ENCODE results near the gene SAMD5.

SAMD5 gene

DNA sequence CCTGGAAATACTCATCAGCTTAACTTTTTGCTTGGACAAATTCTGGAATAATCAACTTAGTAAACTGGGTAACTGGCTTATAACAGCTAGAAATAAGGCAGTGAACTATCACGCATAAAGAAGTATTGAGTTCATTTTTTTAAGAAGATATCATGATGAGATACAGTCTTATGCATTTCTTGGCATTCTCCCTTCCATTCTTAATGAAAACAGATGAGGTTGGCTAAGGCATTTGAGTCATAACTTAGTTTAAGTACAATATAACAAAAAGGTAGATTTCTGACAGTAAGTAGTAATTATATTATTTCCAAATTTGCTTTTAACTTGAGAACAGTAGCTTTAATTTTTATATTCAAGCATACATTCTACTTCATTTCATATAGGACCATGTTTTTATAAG, 56.1 kb downstream of the SAMD5 start:
- DNase-seq (ENCODE audit: low read depth in 2 of 3, low spot score in 1 of 3) = no peak

DNA sequence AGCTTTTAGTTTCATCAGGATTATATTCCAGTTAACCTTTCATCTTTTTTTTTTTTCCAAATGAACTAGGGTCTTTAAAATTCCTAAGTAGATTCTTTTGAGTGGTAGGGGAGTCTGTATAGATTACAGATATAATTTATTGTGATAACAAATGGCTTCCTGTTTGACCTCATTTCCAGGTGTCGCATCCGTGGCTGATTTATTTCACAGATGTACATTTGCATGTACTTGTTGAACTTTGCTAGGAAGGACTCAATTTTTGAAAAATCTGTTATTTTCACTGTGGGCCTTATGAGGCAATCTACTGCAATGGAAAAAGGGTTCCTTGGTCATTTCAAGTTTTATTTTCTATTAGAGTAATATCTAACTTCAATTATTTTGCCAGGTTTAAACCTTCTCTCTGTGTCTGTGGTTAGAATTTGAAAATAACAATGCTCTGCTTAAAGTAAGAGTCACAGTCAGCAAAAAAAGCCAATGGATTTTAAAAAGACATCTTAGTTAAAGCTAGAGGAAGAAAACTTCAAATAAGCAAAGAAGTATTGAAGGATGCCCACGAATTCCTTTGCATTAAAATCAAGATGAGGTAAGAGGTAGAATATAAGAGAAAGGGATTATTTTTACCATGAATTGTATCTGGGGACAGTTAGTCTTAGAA, 57.9 kb downstream of the SAMD5 start:
- DNase-seq (ENCODE audit: low read depth in 2 of 3, low spot score in 1 of 3) = no peak

GRCh38 chr6:147567141-147567805, 58.8 kb downstream of the SAMD5 start:
- no peak for DNase-seq (ENCODE audit: low read depth in 2 of 3, low spot score in 1 of 3)

DNA sequence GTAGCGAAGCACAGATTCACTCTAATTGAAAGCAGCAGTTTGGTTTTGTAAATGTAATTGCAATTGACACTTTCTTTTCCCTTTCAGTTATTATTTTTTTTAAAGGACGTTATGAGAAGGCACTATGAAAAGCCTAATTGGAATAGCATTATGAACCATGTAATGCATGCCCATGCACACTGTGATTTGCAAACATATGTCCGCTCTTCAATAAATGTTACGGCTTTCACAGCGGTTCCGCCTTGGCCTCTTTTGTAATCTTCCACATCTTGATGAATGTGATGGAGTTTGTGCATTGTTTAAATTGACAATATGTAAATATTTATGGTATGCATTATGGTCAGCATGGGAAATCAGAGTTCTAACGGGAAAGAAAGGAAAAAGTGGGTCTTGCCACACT, 61.3 kb downstream of the SAMD5 start:
- DNase-seq (ENCODE audit: low read depth in 2 of 3, low spot score in 1 of 3) = no peak

DNA sequence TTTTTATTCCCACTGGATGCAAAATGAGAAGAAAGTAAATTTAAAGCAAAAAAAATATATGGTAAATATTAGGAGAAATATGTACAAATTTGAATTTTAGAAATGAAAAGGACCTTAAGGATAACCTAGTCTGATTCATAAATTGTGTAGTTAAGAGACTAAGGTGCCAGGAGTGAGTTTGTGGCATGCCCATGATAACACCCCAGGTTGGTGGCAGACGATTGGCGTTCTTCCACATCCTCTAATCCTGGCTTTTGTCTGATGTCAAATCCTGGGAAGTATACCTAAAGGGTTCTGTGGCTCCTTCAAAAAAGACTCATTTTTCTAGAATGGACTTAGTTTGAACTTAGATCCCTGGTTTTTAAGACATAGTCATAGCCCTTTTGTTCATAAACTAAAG, 62.2 kb downstream of the SAMD5 start:
- no peak for DNase-seq (ENCODE audit: low read depth in 2 of 3, low spot score in 1 of 3)

DNA sequence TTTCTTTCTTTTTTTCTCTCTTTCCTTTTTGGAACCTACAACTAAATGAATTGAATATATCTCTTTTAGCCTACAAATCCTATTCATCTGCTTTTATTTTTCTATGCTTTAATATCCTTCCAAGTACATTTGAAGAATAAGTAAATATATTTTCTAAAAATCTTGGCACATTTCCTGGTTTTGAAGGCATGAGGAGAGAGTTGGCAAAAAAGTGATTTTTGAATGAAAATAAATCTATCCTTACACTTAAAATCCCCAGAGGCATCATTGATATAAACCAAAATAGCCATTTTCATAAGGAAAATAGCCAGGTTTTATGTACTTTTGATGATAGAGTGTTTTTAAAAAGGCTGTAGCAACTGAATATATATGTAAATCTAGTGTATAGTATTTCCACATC, 69.0 kb downstream of the SAMD5 start:
- no peak for DNase-seq (ENCODE audit: low read depth in 2 of 3, low spot score in 1 of 3)

DNA sequence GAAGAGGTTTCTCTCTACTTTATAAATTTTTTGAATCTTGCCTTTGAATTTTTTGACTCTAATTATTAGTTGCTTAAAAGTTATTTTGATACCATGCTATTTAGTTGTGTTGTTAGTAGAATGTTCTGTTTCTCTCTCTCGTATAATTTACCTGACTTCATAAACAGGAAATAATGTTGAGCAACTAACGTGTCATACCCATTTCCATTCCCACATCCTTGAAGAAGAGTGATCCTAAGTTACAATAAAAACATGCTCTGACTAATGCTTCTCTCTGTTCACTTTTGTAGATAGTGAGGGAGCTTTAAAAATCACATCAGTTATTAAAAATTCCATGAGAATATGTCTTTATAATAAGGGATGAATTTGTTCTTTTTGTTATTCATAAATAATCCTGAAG, 69.7 kb downstream of the SAMD5 start:
- no peak for DNase-seq (ENCODE audit: low read depth in 2 of 3, low spot score in 1 of 3)

DNA sequence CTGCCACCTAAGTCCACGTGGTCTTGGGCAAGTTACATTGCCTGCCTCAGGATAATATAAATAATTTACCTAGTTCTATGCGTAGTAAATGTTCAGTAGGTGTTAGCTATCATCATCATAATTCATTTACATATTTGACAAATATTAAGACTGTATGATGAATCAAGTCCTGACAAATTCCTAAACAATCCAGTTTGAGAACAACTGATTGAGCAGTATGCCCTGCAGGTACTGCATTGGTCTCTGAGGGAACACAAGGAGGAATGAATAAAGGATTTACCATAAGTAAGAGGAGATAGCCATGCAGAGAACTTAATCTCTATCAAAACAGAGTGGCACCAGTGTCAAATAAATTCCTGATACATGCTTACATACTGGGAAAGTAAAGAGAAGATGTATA, 70.4 kb downstream of the SAMD5 start:
- DNase-seq (ENCODE audit: low read depth in 2 of 3, low spot score in 1 of 3) = no peak

GRCh38 chr6:147579667-147580066, 71.2 kb downstream of the SAMD5 start:
- DNase-seq (ENCODE audit: low read depth in 2 of 3, low spot score in 1 of 3) = no peak

DNA sequence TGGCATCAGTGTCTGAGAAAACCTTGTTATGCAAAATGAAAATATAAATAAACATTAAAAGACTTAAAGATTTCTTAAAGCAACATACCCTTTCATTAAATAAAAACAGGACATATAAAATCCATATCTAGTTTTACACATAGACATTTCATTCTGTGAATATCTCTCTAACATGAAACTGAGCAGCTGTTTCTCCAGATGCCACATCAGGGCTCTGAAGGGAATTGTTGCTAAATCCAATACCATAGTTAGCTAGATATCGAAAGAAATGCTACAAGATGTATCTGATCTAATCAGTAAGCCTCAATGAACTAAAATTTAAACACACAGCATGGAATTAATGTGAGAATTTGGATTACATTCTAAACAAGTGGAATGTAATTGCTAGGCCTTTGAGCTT, 74.5 kb downstream of the SAMD5 start:
- DNase-seq (ENCODE audit: low read depth in 2 of 3, low spot score in 1 of 3) = no peak

DNA sequence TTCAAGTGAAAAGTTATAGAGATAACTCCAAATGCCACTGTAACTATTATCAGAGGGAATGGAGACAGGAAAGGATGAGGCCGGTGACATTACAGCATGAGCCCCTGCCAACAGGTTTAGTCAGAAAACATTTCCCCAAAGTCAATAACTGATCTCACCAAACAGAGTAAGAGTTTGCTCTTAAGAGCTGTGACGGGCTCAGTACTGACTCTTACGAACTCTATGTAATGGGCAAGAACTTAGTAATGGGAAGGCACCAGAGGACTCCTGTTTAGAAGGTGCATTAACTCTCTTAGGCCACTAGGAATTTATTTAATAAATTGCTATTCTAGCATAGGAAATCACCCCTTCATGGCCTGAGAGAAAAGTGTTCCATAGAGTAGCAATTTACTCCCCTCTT, 76.8 kb downstream of the SAMD5 start:
- DNase-seq (ENCODE audit: low read depth in 2 of 3, low spot score in 1 of 3) = no peak

GRCh38 chr6:147586044-147586443, 77.6 kb downstream of the SAMD5 start:
- no peak for DNase-seq (ENCODE audit: low read depth in 2 of 3, low spot score in 1 of 3)

DNA sequence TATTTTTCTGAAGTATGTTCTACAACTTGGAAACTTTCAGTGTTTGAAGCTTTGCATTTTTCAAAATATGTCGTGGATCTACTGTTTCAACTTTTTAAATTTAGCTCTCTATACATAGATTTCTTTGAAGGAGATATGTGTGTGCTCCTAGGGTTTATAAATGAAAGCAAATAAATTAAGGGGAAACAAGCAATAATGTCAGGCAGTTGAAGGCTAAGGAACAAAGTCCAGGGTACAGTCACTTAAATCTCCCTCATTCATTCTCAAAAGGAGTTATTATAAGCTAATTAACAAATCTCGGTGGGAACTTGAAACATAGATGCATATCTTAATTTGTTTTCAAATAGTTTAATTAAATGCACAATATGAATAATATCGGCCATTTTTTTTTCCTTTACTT, 79.4 kb downstream of the SAMD5 start:
- DNase-seq (ENCODE audit: low read depth in 2 of 3, low spot score in 1 of 3) = no peak

- no peak for DNase-seq (ENCODE audit: low read depth in 2 of 3, low spot score in 1 of 3)
Measured at GRCh38 chr6:147588469-147588868, 80.0 kb downstream of the SAMD5 start.

DNA sequence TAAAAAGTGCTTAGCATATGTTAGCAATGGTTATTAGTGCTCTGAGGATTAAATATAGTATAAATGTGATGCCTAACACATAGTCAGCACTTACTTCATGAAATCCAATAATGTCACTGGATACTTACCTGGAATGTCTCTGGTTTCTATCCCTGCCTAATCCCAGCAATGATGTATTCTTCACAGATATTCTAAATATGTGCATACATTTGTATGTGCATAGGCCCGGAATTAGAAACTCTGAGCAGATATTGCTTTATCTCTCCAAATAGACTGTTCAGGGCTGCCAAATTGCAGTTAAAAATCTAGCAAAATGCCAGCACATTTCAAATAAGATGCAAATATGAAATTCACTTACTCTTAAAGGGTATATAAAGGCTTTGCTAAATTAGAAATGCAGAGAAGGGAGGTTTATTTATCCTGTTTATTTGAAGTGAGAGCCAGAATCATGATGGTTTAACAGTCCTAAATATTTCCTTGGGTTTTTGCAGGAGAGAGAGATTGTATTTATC, 81.3 kb downstream of the SAMD5 start:
- DNase-seq (ENCODE audit: low read depth in 2 of 3, low spot score in 1 of 3) = no peak

DNA sequence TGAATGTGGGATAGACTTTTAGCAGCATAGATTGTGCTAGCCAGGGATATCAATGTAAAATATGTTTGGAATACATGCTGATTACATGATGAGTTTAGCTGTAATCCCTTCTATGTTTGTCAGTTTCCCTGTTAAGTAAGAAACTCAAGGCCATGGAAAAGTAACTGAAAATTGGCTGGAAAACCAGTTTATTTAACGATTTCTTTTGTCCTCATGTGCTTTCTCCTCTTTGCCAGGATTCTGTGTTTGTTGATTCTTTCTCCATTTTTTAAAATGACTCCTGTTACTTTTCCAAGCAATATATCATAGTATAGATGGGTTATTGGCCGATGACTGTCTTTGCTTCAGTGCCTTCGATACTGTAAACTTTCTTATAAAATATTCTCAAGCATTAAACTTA, 87.5 kb downstream of the SAMD5 start:
- DNase-seq (ENCODE audit: low read depth in 2 of 3, low spot score in 1 of 3) = no peak

DNA sequence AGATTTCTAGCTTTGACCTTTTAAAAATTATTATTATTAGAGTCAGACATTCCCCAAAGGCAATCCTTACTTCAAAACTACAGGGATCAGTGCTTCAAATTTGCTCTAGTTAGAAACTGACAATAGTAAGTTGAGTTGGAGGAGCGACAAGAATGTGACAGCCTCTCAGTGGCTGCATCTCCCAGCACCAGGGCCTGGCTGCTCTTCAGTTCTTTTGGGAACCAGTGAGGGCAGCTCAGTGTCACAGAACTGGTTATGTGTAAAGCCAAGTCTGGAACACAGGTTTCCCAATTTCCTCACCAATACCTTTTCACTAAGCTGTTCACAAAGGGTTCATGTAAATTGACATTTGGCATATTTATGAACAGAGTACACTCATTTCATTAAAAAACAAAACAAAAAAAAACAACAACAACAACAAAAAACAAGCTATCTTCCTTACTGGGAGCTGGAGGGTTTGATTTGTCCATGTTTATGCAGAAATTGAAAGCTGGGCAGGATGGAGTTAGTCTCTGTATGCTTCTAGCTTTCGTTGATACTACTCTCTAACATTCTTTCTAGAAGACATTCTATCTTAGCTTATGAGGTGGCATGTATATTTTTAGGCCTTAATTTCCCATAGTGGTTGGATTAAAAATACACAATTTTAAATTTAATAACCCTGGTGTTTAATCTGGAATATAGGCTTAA, 95.0 kb downstream of the SAMD5 start:
- no peak for DNase-seq (ENCODE audit: low read depth in 2 of 3, low spot score in 1 of 3)

DNA sequence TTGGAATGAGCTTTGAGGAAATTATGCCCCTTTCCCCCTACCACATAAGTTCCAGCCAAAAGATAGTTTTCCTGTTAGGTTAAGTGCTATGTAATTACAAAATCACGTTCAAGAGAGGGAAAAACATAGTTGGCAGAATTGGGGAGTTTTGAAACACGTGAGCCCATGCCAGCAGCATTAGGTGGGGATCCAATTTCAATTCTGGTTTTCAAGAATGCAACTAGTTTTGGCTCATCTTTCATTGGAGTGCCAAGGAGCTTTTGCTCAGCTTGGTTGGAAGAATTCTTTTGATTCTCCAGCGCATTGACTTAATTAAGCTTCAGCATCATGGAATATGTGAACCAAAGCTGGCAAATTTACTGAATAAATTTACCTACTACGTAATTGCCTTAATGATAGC, 95.9 kb downstream of the SAMD5 start:
- DNase-seq (ENCODE audit: low read depth in 2 of 3, low spot score in 1 of 3) = no peak

DNA sequence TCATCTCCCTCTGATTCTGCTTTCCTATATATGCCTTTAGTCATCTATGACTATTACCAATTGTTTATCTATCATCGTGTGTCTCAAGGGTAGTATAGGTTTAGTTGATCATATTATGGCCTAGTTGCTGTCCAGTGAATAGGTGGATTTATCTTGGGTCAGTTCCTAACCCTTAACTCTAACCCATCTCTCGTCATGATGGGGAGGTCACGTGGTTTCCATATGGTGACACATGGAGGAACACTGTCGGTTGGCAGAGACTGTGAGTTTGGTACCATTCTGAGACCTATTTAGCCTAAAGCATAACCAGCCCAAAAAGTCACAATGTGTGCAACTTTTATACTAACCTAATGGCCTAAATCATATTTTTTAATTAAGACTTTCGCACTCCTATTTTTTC, 103.5 kb downstream of the SAMD5 start:
- no peak for DNase-seq (ENCODE audit: low read depth in 2 of 3, low spot score in 1 of 3)

GRCh38 chr6:147614501-147614900, 106.0 kb downstream of the SAMD5 start:
- no peak for DNase-seq (ENCODE audit: low read depth in 2 of 3, low spot score in 1 of 3)

- no peak for DNase-seq (ENCODE audit: low read depth in 2 of 3, low spot score in 1 of 3)
Measured at GRCh38 chr6:147615659-147616456, 107.4 kb downstream of the SAMD5 start.

DNA sequence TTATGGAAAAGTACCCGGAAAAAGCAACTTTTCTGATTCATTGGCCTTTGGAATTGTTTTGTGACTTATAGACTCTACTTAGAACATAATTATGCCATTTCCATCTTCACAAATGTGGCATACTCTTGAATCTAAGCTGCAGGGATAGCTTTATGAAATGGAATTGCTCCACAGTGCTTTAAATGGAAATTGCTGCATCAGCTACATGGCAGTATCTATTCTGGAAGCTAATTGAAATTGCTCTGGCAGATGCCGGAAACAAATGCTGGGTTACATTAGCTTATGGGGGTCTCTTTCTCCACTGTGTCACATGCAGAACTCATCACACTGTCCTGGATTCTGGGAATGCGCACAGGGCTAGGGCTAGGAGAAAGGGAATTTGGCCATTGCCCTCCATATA, 108.9 kb downstream of the SAMD5 start:
- DNase-seq (ENCODE audit: low read depth in 2 of 3, low spot score in 1 of 3) = no peak
